Inferior parietal cortex (tissue), 1 donor: Measurements from ENCODE around the gene KLHL29.
"Not testable (repeated sequence)": the region's sequence is repeated elsewhere in the genome, so short reads cannot be mapped to it uniquely, and the experiment has no call there.

Experiments used
- DNase-seq: peaks from one replicate; pipeline ENCODE4 v3.0.0-alpha.2; 2016; ENCODE audit errors: extremely low spot score

KLHL29 gene

DNA sequence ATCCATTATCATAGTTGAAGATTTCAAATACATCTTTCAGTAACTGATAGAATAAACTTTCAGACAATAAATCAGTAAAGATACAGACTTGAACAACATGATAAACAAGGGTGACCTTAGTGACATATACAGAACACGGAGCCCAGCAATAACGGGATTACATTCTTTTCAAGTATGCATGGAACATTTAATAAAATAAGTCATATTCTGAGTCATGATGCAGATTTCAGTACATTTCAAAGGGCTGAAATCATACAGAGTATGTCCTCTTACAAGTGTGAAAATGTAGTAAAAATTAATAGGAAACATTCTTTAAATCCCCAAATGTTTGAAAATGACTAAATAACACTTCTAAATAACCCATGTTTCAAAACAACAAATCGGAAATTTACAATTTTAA, 17.2 kb upstream of the KLHL29 start:
- DNase-seq, result no peak

- no peak for DNase-seq
Observed at GRCh38 chr2:23373666-23374065, 11.3 kb upstream of the KLHL29 start.

DNA sequence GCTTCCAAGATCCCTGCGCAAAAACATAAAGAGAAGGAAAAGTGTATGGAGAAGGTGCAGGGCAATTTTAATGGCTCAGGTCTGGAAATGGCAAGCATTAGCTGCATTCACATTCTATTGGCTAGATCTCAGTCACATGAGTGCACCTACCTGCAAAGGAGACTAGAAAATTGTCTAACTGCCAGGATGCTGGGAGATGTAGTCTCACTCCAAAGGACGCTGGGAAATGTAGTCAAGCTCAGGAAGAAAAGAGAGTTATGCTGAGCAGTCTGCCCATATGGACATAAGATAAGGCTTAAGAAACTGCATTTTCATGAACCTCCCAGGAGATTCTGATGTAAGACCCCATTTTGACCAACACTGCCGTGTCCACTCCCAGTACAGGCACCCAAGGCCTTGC, 9.5 kb upstream of the KLHL29 start:
- no peak for DNase-seq

- DNase-seq, result no peak
Observed at GRCh38 chr2:23376075-23376474, 8.9 kb upstream of the KLHL29 start.

DNA sequence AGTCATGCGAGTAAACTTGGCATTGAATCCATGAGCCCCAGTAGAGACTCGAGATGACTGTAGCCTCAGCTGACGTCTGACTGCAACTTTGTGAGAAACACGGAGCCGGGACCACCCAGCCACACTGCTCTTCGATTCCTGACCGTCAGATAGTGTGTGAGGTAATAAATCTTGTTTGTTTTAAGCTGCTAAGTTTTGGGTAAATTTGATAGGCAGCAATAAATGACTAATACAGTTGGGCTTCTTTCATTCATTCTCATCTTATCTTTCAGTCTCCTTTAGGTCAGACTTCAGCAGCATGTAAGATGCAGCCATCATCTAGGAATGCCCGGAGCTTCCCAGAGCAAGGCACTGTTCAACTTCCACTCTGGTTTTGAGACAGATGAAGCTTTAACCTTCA, 8.0 kb upstream of the KLHL29 start:
- DNase-seq, result no peak

DNA sequence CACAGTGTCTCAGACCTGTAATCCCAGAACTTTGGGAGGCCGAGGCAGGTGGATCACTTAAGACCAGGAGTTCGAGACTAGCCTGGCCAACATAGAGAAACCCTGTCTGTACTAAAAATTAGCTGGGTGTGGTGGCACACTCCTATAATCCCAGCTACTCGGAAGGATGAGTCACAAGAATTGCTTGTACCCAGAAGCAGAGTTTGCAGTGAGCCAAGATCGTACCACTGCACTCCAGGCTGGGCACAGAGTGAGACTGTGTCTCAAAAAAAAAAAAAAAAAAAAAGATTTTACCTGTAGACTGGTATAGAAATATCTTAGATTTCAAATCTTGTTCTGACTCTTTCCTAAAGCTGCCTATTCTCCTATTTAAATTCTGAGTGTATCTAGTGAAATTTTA, 7.2 kb upstream of the KLHL29 start:
- no peak for DNase-seq

DNA sequence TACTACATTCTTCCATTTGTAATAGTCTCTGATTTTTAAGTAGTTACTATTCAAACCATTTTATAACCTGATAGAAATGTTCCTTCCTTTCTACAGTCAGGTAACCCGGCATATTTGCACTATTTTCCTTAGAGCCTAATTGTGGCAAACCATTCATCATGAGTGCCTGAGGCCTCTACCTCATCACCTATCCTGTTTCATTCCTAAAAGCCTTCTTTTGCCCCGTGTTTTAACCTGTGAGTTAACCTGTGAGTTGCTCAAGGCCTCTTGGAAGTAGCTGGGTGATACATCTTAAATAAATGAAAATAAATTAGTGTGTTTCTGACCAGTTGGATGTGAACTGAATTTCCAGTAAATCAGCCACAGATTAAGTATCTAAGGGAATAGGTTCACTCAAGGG, 6.5 kb upstream of the KLHL29 start:
- no peak for DNase-seq

DNA sequence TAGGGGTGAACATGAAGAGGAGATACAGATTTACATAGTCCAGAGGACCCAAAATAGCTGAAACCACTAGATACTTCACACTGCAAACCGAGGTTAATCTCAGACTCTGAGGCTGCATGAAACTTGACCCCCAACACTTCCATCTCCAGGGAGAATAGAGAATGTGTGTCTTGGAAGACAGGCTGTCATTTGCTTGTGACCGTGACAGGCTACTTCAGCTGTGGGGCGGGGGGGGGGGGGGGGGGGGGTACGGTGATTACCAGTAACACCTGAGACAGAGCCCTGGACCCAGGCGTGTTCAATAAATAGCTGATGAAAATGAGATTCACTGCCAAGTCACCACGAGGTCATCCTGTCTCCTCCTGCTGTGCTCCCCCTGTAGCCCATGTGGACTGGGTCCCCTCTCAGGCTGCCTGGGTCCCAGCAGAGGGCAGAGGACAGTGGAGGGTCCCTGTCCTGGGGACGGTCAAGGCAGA, 5.7 kb upstream of the KLHL29 start:
- DNase-seq, result no peak

- DNase-seq, result no peak
Observed at GRCh38 chr2:23380562-23381065, 4.4 kb upstream of the KLHL29 start.

- no peak for DNase-seq
Observed at GRCh38 chr2:23381084-23381483, 3.9 kb upstream of the KLHL29 start.

DNA sequence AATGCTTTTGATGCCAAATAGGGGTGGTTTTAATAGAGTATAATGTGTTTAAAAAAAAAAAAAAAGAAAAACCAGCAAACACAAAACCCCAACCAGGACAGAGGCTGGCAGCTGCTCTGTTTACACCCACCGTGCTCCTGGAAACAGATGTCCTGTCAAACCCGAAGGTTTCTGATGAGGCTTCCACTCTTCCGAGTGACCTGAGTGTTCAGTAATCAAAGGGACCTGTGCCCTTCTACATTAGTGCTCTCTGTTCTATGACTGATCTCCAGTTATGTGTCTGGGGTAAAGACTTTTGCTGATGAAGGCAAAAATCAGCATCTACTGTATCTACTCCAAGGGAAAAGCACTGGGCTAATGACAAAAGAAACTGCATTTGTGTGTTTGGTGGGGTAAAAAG, 3.5 kb upstream of the KLHL29 start:
- DNase-seq, result no peak

- no peak for DNase-seq
Observed at GRCh38 chr2:23383100-23383499, 1.9 kb upstream of the KLHL29 start.

- no peak for DNase-seq
Observed at GRCh38 chr2:23385351-23385747, 370 bp downstream of the KLHL29 start.

DNA sequence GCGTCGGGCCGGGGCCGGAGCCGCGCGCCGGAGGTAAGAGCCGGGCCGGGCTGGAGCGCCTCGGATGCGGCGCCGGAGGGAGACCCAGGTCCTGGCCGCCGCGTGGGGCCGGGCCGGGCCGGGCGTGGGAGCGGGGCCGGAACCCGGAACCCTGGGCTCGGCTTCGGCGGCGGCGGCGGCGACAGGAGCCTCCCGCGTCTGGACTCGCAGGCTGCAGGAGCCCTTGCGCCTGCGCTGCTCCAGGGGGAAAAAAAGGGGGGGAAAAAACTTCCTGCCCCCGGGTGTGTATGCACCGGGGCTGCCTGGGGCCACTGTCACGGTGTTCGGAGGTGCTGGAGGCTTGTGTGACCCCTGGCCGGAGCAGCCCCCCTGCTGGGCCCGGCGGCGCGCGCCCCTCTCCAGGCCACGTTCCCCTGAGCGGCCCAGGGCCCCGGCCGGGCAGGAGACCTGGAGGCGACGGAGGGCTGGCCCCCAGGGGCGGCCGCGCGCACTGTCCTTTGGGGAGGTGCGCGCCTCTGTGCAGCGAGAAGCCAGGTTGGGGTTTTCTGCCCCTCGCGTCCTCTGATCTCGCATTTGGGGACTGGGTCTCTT, 864 bp downstream of the KLHL29 start:
- no peak for DNase-seq

DNA sequence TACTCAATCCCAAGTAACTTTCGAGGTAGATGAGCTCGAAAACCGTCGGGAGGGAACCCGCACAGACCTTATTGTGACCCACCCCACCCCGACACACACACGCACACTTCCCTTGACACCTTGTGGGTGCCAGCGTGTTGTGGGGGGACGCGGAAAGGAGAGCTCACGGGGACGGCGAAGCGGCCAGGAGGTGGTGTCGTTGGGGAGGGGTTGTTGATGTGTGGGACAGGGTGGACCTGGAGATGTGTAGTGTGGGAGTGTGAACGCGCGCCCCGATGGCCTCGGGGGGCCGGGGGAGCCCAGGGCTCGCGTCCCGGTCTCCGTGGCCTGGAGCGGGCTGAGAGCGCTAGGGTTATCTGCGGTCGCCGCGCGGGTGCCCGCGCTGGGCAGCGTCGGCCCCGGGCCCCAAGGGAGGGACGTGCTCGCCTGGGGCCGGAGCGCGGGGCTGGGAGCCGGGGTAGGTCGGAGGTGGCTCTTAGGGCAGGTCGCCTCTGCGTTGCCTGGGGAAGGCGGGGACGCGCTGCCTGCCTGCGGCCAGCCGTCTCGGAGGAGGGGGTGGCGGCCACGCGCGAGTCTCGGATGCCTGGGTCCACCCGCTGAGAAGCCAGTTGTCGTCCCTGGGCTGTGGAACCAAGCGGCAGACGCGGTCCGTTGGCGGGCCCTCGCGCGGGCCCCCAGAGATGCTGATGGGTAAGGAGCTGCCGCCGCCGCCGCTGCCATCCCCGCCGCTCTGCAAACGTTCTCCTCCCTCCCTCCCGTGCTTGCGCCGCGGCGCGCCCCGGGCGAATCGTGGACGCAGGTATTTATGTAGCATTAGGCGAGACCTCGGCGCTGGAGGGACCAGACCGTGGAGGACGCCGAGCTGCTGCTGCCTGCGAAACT, 1.6 kb downstream of the KLHL29 start:
- no peak for DNase-seq

DNA sequence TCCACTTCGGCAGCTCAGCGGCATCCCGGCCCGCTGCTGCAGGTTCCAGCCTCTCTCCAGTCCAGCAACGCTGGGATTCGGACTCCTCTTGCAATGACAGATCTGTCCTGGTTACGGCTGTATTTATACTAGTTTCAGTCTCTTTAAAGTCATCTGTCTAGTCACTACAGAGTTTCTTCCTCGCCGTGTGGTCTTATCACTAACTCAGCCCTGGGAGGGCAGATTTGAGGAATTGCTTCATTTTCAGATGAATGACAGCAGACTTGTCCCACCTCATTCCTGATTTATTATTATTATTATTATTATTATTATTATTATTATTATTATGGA, 2.2 kb downstream of the KLHL29 start:
- DNase-seq, result no peak

DNA sequence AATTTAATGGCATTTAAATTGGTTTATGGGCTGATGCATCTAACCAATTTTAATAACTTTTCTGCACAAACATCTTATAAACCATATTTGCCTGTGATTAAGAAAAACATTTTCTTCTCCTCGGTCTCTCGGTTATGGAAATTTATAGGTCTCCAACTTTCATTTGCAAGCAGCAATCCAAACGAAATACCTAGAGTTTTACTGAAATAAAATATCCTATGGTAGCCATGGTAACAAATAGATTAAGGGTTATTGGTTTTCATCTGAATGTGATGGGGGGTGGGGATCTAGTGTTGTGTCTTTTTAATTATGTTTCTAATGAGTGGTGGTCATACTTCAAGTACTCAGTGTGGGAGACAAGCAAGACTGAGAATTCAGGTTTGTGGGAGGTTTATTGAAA, 2.9 kb downstream of the KLHL29 start:
- DNase-seq, result no peak

DNA sequence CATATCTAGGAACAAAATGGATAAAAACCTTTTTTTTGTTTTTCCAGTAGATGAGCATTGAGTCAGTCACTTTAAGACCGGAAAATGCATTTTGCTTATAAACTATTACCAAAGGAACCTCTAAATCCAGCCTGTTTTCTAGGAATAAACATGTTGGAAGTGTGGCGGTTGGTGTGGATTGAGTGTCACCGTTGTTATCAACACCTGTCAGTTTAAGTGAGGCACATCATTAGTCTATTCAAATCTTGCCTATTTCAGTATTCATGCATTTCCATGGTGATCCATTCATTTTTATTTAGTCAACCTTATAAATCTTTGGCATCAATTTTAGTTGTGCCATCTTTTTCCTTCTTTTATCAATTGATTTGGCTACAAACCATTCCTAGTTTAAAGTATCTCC, 3.3 kb downstream of the KLHL29 start:
- DNase-seq, result no peak

DNA sequence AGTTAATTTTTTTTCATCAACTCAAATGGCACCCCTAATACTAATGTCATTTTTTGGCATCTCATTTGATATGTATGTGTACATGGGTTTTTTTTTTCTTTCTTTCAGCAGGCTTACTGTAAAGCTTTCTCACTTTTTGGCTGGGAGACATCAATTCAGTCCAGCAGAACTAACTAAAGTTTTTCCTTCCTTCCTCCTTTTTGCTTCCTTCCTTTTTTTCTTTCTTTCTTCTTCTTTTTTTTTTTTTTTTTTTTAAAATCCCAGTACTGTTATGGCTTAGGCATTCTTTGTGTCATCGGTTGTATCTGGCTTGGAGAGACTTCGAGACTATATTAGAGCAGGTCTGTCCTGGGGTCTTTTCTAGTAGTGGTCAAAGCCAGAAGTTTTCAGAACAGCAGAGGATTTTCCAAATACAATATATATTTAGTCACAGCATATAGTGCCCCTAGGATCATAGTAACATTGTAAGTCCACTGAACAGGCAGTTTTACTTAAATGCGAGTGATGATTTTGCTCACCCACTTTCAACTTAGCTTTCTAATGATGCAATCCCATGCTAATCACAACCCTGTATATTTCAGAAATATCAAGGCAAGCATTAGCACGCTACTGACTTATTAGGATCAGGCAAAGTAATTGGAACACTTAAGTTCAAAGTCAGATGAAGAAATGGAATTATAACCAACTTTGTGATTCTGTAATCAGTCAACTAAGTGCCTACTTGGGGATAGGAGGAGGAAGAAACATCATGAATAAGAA, 4.0 kb downstream of the KLHL29 start:
- no peak for DNase-seq

DNA sequence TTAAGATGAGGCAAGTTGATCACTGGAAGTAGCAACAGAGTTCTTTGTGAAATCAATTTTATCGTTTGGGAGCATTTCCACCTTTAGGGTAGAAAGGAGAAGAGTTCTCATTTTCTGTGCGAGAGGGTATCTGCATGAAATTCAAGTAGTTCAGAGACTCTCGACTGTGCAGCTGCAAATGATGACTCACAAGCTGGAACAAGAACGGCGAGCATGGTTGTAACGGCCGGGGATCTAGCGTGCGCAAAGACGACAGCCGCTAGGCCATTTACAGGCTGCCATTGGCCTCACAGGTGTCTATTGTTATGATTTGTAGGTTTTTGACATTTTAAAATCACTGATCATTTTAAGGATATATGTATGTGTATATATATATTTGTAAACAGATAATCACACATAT, 5.2 kb downstream of the KLHL29 start:
- DNase-seq, result no peak

GRCh38 chr2:23391237-23391736, 6.3 kb downstream of the KLHL29 start:
- not testable (repeated sequence) for DNase-seq

DNA sequence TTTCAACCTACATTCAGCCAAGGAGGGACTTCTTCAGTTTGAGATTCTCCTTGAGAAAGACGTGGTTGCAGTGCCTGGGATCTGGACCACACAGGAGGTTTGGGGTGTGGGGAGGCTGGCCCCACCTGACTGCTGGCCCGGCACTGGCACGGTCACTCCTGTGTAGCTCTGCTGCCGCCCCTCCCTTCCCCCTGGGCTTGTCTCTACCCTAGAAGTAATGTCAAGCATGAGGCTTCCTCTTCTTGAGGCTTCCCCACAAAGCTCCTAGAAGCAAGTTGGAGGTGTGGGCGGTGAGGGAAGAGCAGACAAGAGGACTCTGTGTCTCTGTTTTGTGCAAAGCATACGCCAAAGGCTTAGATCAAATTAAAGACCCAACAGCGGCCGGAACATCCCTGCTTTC, 8.7 kb downstream of the KLHL29 start:
- no peak for DNase-seq
